HepG2 (cell line): Measurements from ENCODE around the gene RTF1. TPM values are rescaled to one million over a fixed set of nuclear protein-coding genes. Genes with fewer than 3 reads are reported as not detected.

Experiments
- ATAC-seq: fragments of 200-7000 bp; cut with Tn5 transposase; 3 replicates; pipeline ENCODE4 v1.9.1; 2020; ENCODE audit warnings: mild to moderate bottlenecking, moderate library complexity
- BruUV-seq: library from RNA; stranded (reverse); fragments of 400-500 nt; replicated peaks from 2 replicates; lab custom pipeline; 2021; lab: Mats Ljungman, UMichigan
- CTCF ChIA-PET: fragments of 300-600 bp; formaldehyde crosslinking; extraction: SDS; loops from one replicate; lab custom pipeline; 2021; ENCODE audit warnings: low total read pairs, inconsistent platforms, low intra/inter-chr PET ratio; lab: Yijun Ruan, JAX
- POLR2A ChIA-PET: fragments of 350-600 bp; sonication (Branson Sonifier 250); formaldehyde crosslinking; loops from one replicate; lab custom pipeline; 2020; ENCODE audit warnings: antibody characterized with exemption, inconsistent platforms; lab: Yijun Ruan, JAX
- DNase-seq: peaks from one replicate; pipeline ENCODE4 v3.0.0-alpha.2; 2015; ENCODE audit warnings: low spot score
- FAIRE-seq: peaks from 3 replicates; lab custom pipeline; 2011; peaks lifted over from hg19 to GRCh38; lab: Jason Lieb, UNC
- H2AFZ ChIP-seq: one replicate; pipeline ENCODE4 v1.6.1; 2011; ENCODE audit warnings: low read length, inconsistent platforms
- H3K27ac ChIP-seq: fragments of 300-600 bp; 3 replicates; pipeline ENCODE4 v1.8.0; 2011; ENCODE audit warnings: mixed run types, mild to moderate bottlenecking, mixed read lengths, low read length, inconsistent platforms; ENCODE audit not compliant: insufficient read depth; ENCODE audit errors: extremely low read length
- H3K27me3 ChIP-seq, 2 experiments: fragments of 200-600 bp in 1 of 2; 2 replicates in 1 of 2; 3 replicates in 1 of 2; pipeline versions ENCODE4 v1.6.0 to v1.8.0; 2011; ENCODE audit warnings: low read length in 2 of 2, mild to moderate bottlenecking in 2 of 2, moderate library complexity in 2 of 2, inconsistent platforms in 1 of 2; ENCODE audit not compliant: insufficient read depth in 2 of 2, control insufficient read depth in 1 of 2
- H3K36me3 ChIP-seq, 2 experiments: fragments of 200-600 bp in 1 of 2; replicated peaks in 1 of 2; 2 replicates in 1 of 2; 3 replicates in 1 of 2; pipeline versions ENCODE4 v1.5.1 to v1.8.0; 2011; ENCODE audit warnings: low read length in 2 of 2, inconsistent platforms in 1 of 2; ENCODE audit not compliant: insufficient read depth in 2 of 2, control insufficient read depth in 1 of 2
- H3K4me1 ChIP-seq: 2 replicates; pipeline ENCODE4 v1.5.1; 2012; ENCODE audit warnings: low read length, inconsistent platforms; ENCODE audit not compliant: insufficient read depth
- H3K4me2 ChIP-seq: 2 replicates; pipeline ENCODE4 v1.6.0; 2011; ENCODE audit warnings: low read depth, low read length, inconsistent platforms
- H3K4me3 ChIP-seq, 3 experiments: fragments of 200-600 bp in 1 of 3; sonication (generic), shearing (Covaris generic) in 1 of 3; replicated peaks in 1 of 3; 2 replicates each; pipeline ENCODE4 v1.5.1; 2011 to 2016; ENCODE audit warnings: low read length in 3 of 3, inconsistent platforms in 2 of 3, low read depth in 2 of 3, mild to moderate bottlenecking in 2 of 3, control low read depth in 1 of 3, mixed read lengths in 1 of 3; ENCODE audit not compliant: insufficient read depth in 1 of 3
- H3K79me2 ChIP-seq: one replicate; pipeline ENCODE4 v1.6.1; 2011; ENCODE audit warnings: low read length, inconsistent platforms; ENCODE audit not compliant: insufficient read depth
- H3K9ac ChIP-seq: 2 replicates; pipeline ENCODE4 v1.6.0; 2011; ENCODE audit warnings: mild to moderate bottlenecking, low read depth, low read length, inconsistent platforms; ENCODE audit not compliant: insufficient read depth
- H3K9me3 ChIP-seq: 2 replicates; pipeline ENCODE4 v1.5.1; 2012; ENCODE audit warnings: mild to moderate bottlenecking, low read length
- H4K20me1 ChIP-seq: 2 replicates; pipeline ENCODE4 v1.6.0; 2011; ENCODE audit warnings: inconsistent platforms, mild to moderate bottlenecking, low read length, moderate library complexity; ENCODE audit not compliant: insufficient read depth
- FOXA3 ChIP-seq: IDR thresholded peaks from 2 replicates; pipeline ENCODE4 v1.6.1; 2016; ENCODE audit warnings: missing genetic modification reagents, missing compliant biosample characterization
- MBD4 ChIP-seq: IDR thresholded peaks from 2 replicates; pipeline ENCODE4 v1.6.1; 2012; ENCODE audit warnings: low read length, inconsistent platforms, borderline replicate concordance
- MIER2 ChIP-seq: IDR thresholded peaks from 2 replicates; pipeline ENCODE4 v1.6.1; 2016; ENCODE audit warnings: missing biosample characterization, missing genetic modification reagents
- STAT5B ChIP-seq: sonication (generic); formaldehyde crosslinking; IDR thresholded peaks from 2 replicates; pipeline ENCODE4 v1.4.0; 2020; ENCODE audit warnings: missing genetic modification reagents
- TAF15 ChIP-seq: fragments of 200-400 bp; formaldehyde crosslinking; IDR thresholded peaks from one replicate; pipeline ENCODE4 v1.6.1; 2018; ENCODE audit warnings: mild to moderate bottlenecking, low read depth, low read length; ENCODE audit not compliant: poor library complexity, severe bottlenecking
- ZNF333 ChIP-seq: sonication (generic); formaldehyde crosslinking; IDR thresholded peaks from 2 replicates; pipeline ENCODE4 v1.4.0; 2020; ENCODE audit warnings: mild to moderate bottlenecking, missing genetic modification reagents, borderline replicate concordance
- ZNF33B ChIP-seq: sonication (generic); formaldehyde crosslinking; IDR thresholded peaks from 2 replicates; pipeline ENCODE4 v1.5.1; 2020; ENCODE audit warnings: mild to moderate bottlenecking, missing genetic modification reagents
- ZNF350 ChIP-seq: sonication (generic); formaldehyde crosslinking; IDR thresholded peaks from 2 replicates; pipeline ENCODE4 v1.4.0; 2020; ENCODE audit warnings: mild to moderate bottlenecking, low read depth, missing genetic modification reagents, borderline replicate concordance
- ZNF761 ChIP-seq: sonication (generic); formaldehyde crosslinking; conservative IDR thresholded peaks from 2 replicates; pipeline ENCODE4 v1.4.0; 2020; ENCODE audit warnings: mild to moderate bottlenecking, missing genetic modification reagents
- ZNF879 ChIP-seq: sonication (generic); formaldehyde crosslinking; IDR thresholded peaks from 2 replicates; pipeline ENCODE4 v1.8.1; 2023; ENCODE audit warnings: missing genetic modification reagents
- WGBS: methylation state at CpG from one replicate; pipeline ENCODE4 v1.1.6; 2017; ENCODE audit warnings: low lambda C conversion rate; 5-methylcytosine and 5-hydroxymethylcytosine counted together
- in situ Hi-C: cut with HindIII; loops from 2 replicates; pipeline ENCODE4 v1.10.0; 2017; ENCODE audit warnings: low pct_unique_long_range_greater_than_20kb; ENCODE audit not compliant: extremely low pct_ligation_motif_present
- intact Hi-C: fragments of 100-400 bp; cut with micrococcal nuclease; formaldehyde crosslinking; loops from one replicate; pipeline ENCODE4 v1.10.0; 2022; ENCODE audit not compliant: unreplicated experiment
- polyA plus RNA-seq, 8 experiments: library from polyadenylated mRNA; depleted of rRNA in 3 of 8; stranded (reverse) in 7 of 8; unstranded in 1 of 8; fragments of >200 nt; fragmentation: Illumina TruSeq in 4 of 8; extraction: Trizol in 4 of 8; gene quantifications; 2 replicates each; pipeline versions ENCODE4 v1.2.1 to v1.2.3, GENCODE V29; 2011 to 2016; ENCODE audit warnings: low read depth in 4 of 8, missing spikeins in 1 of 8, mixed read lengths in 1 of 8; ENCODE audit not compliant: insufficient read depth in 1 of 8
- total RNA-seq, 5 experiments: library from RNA; depleted of rRNA; stranded (reverse); fragments of >200 nt; fragmentation: Illumina TruSeq; extraction: Trizol; gene quantifications; 2 replicates each; pipeline ENCODE4 v1.2.3, GENCODE V29; 2016; ENCODE audit warnings: low read depth in 1 of 5
- TF ChIP-seq, protein P1 (sequence below): sonication (generic); formaldehyde crosslinking; IDR thresholded peaks from 2 replicates; pipeline ENCODE4 v1.4.0; 2020; ENCODE audit warnings: mild to moderate bottlenecking, missing genetic modification reagents

The RTF1 gene
- total and polyA plus RNA-seq, 2 of the 13 experiments (the other 11 are each of a cell fraction or from before 2014, with no cell fraction given), result 13.9 to 17.9 TPM

DNA sequence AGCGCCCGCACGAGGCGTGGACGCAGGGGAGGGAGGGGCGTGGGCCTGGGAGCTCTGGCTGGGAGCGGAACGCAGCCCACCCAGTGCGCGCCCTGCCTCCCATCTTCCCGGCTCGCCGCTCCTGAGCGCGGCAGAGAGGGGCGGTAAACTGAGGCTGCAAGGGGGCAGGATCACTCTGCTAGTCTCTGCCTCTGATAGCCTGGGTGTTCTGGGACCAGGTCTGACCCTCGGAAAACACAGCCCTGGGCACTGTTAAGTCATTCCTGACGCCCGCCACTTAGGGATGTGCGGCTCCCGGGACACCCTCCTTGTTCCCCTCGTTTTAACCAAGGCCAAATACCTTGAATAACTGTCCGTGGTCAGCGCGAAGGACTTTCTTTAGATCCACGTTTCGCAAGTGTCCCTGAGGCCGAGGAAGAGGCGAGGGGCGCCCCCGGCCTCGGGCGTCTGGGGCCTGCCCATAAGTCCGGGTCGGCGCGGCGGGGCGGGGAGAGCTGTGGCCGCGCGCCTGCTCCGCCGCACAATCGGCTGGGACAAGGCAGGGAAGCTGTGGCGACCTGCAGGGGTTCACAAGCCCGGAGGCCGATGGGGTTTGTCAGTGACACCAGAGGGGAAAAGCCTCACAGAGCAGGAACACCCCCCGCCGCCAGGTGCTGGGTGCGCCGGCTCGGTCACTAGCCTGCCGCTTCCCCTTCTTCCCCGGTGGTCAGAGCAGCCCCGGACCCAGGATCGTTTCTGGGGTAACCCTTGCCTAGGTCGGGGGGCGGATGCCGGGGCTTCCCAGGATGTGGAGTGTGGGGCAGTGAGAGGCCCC, 78.2 kb downstream of the RTF1 start (continued):
- TF ChIP-seq MBD4, result no peak
- TF ChIP-seq ZNF33B (CRISPR knock-in tag), result 0 out of 2 replicates have a peak, but pooled peaks have one; percentile 17
- no peak for TF ChIP-seq STAT5B (CRISPR knock-in tag)
- TF ChIP-seq ZNF350 (CRISPR knock-in tag), result no peak
- TF ChIP-seq MIER2, result no peak
- no peak for TF ChIP-seq ZNF333 (CRISPR knock-in tag)
- no peak for TF ChIP-seq TAF15
- TF ChIP-seq ZNF879, result peak; percentile 35; the same call in 1 of the 2 replicates
- no peak for TF ChIP-seq FOXA3 (CRISPR knock-in tag)
- no peak; the same call in 1 of the 2 replicates for TF ChIP-seq ZNF761

DNA sequence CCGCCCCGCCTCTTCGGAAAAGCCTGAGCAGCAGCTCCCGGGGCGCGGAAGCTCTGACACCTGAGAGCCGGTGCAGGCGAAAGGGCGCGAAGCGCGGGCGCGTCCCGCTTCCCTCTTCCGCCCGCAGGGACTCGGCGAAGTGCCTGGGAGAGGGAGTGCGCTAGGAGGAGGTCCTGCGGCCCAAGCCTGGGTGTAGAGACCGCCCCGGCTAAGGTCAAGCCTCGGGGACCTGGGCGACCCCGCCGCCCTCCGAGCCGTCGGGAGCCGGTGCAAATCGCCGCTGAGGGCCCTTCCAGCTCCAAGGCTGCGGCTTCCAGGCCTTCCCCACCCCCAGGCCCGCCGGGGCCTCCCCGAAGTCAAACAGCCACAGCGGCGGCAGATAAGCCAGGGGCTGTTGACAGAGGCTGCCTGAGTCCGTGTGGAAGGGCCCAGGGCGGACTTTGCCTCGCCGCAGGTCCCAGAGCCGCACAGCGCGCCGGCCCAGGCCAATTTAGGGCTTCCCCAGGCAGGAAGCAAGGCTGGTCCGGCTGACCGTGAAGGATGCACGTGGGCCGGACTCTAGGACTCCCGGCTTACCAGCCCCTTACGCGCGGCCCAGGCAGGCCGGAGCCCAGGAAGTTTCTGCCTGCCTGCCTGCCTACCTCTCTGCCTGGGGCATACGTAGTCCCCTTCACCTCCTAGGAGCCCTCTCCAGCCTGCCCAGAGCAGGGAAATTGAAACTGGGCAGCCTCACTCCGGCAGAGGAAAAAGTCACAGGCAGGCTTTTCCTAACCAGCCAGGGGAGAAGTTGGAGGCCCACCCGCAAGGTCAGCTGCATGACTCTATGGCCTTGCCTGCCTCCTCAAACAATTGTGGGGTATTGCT, 79.1 kb downstream of the RTF1 start:
- Histone ChIP-seq H2AFZ (no peak overlapping the region), H3K9me3 (no peaks in the 10 kb centered on the region), H3K36me3 (peaks cover 2 to 4% of the 10 kb centered on the region in 2 experiments; a peak in 2 of 5 replicates), H3K4me2 (peak overlapping the region; percentile 94), H3K9ac (peak overlapping the region; percentile 86), H4K20me1 (no peaks in the 10 kb centered on the region), H3K27me3 (no peaks in the 10 kb centered on the region), H3K4me3 (peak overlapping the region; percentile 78 to 85 (median 83)), H3K79me2 (peaks cover 49% of the 10 kb centered on the region), H3K4me1 (peaks cover 31% of the 10 kb centered on the region), H3K27ac (peak overlapping the region; percentile 97)
- intact Hi-C loops (loop anchor here (1.0 kb wide), 1 partner anchor 47 kb away; no protein-coding TSS in a partner anchor), in situ Hi-C loops (no loop called here)
- ChIA-PET POLR2A (interaction anchor here (0.6 to 1.8 kb wide), 6 partner anchors 12 to 126 kb away, joined by 3 to 12 read pairs (median 6); partner anchors contain the start of gene RPAP1), CTCF (no interaction called here)
- no TSS peak for BruUV-seq
- peak; percentile 81 for ATAC-seq
- 2% methylated on average over 13 of the region's 59 CpGs for WGBS
- peak; percentile 83 for DNase-seq
- FAIRE-seq, result peak; percentile 46
- TF ChIP-seq, protein P1, sequence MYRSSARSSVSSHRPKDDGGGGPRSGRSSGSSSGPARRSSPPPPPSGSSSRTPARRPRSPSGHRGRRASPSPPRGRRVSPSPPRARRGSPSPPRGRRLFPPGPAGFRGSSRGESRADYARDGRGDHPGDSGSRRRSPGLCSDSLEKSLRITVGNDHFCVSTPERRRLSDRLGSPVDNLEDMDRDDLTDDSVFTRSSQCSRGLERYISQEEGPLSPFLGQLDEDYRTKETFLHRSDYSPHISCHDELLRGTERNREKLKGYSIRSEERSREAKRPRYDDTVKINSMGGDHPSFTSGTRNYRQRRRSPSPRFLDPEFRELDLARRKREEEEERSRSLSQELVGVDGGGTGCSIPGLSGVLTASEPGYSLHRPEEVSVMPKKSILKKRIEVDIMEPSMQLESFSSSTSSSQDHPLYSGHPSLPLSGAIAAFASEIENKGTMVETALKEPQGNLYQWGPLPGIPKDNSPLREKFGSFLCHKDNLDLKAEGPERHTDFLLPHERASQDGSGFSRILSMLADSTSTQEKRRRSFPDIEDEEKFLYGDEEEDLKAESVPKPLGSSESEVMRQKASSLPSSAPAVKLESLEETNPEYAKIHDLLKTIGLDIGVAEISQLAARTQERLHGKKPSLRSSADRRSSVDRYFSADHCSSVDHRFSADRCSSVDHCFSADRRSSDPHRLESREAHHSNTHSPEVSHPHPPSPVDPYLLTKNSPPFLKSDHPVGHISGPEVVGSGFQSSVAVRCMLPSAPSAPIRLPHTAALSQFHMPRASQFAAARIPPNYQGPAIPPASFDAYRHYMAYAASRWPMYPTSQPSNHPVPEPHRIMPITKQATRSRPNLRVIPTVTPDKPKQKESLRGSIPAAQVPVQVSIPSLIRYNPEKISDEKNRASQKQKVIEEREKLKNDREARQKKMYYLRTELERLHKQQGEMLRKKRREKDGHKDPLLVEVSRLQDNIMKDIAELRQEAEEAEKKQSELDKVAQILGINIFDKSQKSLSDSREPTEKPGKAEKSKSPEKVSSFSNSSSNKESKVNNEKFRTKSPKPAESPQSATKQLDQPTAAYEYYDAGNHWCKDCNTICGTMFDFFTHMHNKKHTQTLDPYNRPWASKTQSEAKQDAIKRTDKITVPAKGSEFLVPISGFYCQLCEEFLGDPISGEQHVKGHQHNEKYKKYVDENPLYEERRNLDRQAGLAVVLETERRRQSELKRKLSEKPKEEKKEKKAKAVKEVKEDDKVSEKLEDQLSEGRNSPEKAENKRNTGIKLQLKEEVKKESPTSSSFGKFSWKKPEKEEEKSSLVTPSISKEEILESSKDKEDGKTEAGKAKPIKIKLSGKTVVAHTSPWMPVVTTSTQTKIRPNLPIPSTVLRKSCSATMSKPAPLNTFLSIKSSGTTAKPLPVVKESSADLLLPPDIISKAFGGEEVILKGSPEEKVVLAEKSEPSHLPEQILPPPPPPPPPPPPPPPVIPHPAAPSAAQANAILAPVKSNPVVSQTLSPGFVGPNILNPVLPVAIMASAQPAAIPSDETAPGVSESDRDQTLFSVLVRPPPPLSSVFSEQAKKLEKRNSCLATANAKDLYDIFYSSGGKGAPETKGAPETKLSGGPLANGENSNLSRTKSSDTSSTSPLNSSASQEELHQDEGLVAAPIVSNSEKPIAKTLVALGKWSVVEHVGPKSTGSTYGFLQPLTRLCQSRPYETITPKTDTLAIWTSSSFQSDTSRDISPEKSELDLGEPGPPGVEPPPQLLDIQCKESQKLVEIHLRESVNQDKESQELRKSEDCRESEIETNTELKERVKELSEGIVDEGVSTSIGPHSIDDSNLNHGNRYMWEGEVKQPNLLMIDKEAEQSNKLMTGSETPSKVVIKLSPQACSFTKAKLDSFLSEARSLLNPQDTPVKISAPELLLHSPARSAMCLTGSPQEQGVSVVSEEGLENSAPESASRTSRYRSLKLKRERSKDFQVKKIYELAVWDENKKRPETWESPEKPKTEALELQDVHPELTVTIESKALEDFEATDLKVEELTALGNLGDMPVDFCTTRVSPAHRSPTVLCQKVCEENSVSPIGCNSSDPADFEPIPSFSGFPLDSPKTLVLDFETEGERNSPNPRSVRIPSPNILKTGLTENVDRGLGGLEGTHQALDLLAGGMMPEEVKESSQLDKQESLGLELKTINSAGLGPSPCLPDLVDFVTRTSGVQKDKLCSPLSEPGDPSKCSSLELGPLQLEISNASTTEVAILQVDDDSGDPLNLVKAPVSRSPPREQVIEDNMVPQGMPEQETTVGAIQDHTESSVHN, result no peak
